ENCODE data around the gene CCDC88B. TPM values are rescaled to one million over a fixed set of nuclear protein-coding genes. Genes with fewer than 3 reads are reported as not detected.

Gene CCDC88B
- total RNA-seq, 1 experiment from 2014 or later = 14.7 TPM

- Histone ChIP-seq H3K4me3 (replicated peaks in 1 of 2; ENCODE audit: low read depth in 1 of 2, low read length in 2 of 2) (no peak overlapping the region), H3K36me3 (ENCODE audit: control insufficient read depth in 1 of 2, insufficient read depth in 2 of 2, low read length in 2 of 2) (no peaks in the 10 kb centered on the region), H3K9ac (ENCODE audit: low read length) (no peak overlapping the region), H2AFZ (ENCODE audit: low read depth, low read length, poor library complexity, severe bottlenecking) (no peak overlapping the region), H3K27ac (ENCODE audit: low read depth, low read length) (no peak overlapping the region), H3K4me1 (ENCODE audit: control insufficient read depth in 1 of 2, insufficient read depth in 2 of 2, low read length in 2 of 2) (peaks cover 0 to 26% of the 10 kb centered on the region in 2 experiments; a peak in 2 of 4 replicates), H3K79me2 (ENCODE audit: insufficient read depth, low read length) (no peaks in the 10 kb centered on the region), H3K27me3 (ENCODE audit: insufficient read depth, low read length) (no peaks in the 10 kb centered on the region), H3K9me3 (ENCODE audit: control insufficient read depth in 1 of 2, insufficient read depth in 1 of 2, low read depth in 1 of 2, low read length in 2 of 2) (no peaks in the 10 kb centered on the region), H3K9me2 (ENCODE audit: insufficient read depth) (no peaks in the 10 kb centered on the region), H3K4me2 (ENCODE audit: low read length) (no peak overlapping the region), H4K20me1 (ENCODE audit: insufficient read depth) (no peaks in the 10 kb centered on the region)
- no TSS peak for BruUV-seq (replicated peaks)
- ChIA-PET CTCF (no interaction called here), RAD21 (ENCODE audit: low non-redundant PET in 1 of 2, low total read pairs in 2 of 2, uncharacterized antibody in 2 of 2, unreplicated experiment in 2 of 2) (no interaction called here), POLR2A (no interaction called here)
- intact Hi-C loops (cut with micrococcal nuclease) = no loop called here
- TF ChIP-seq ELF1 (IDR thresholded peaks at IDR 0.05; ENCODE audit: borderline replicate concordance, low read depth) (no peak), SRF (IDR thresholded peaks at IDR 0.05; ENCODE audit: low read depth) (no peak), CEBPB (IDR thresholded peaks at IDR 0.05; ENCODE audit: low read depth) (no peak), RAD21 (IDR thresholded peaks at IDR 0.05; ENCODE audit: low read depth) (no peak), EGR1 (IDR thresholded peaks at IDR 0.05; ENCODE audit: low read depth) (no peak), POLR2AphosphoS5 (IDR thresholded peaks at IDR 0.05; ENCODE audit: low read depth, low read length) (no peak)
- DNase-seq (ENCODE audit: low read depth, low spot score) (no peak), ATAC-seq (no peak)
These were observed 42.2 kb upstream of the CCDC88B start for GRCh38 chr11:64297699-64298358.

DNA sequence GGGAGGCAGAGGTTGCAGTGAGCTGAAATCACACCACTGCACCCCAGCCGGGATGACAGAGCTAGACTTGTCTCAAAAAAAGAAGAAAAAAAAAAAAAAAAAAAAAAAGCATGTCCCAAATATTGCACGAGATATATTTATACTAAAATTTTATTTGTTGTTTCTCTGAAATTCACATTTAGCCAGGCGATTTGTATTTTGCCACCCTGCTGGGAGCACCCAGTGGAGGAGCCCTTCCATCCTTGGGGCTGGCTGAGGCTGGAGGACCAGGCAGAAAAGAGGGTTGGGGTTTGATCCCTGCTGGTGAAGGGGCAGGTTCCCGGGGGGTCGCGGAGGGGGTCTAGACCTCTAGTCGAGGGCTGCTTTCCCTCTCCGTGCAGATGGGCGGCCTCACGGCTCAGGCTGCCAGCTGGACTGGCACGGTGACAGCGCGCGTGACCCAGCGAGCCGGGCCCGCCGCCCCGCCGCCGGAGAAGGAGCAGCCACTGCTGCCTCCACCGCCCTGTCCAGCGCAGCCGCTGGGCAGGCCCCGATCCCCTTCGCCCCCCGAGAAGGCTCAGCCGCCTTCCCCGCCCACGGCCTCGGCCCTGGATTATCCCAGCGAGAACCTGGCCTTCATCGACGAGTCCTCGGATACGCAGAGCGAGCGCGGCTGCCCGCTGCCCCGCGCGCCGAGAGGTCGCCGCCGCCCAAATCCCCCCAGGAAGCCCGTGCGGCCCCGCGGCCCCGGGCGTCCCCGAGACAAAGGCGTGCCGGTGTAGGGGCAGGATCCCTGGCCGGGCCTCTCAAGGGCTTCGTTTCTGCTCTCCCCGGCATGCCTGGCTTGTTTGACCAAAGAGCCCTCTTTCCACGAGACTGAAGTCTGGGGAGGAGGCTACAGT lies 40.8 kb upstream of the CCDC88B start:
- no peak overlapping the region for H3K27ac ChIP-seq (ENCODE audit: low read depth, low read length)
- ATAC-seq (no peak), DNase-seq (ENCODE audit: low read depth, low spot score) (no peak)
- no peaks in the 10 kb centered on the region for H3K9me3 ChIP-seq (ENCODE audit: control insufficient read depth in 1 of 2, insufficient read depth in 1 of 2, low read depth in 1 of 2, low read length in 2 of 2)
- no peak overlapping the region for H3K4me3 ChIP-seq (replicated peaks in 1 of 2; ENCODE audit: low read depth in 1 of 2, low read length in 2 of 2)
- H3K27me3 ChIP-seq (ENCODE audit: insufficient read depth, low read length) = no peaks in the 10 kb centered on the region
- intact Hi-C loops (cut with micrococcal nuclease) = no loop called here
- POLR2A ChIA-PET = no interaction called here
- no peaks in the 10 kb centered on the region for H4K20me1 ChIP-seq (ENCODE audit: insufficient read depth)
- no peak overlapping the region for H2AFZ ChIP-seq (ENCODE audit: low read depth, low read length, poor library complexity, severe bottlenecking)
- TF ChIP-seq FOSL1 (IDR thresholded peaks at IDR 0.05; ENCODE audit: low read depth) = no peak
- no peak for TF ChIP-seq CTCF (IDR thresholded peaks at IDR 0.05 in 2 of 3, conservative IDR thresholded peaks at IDR 0.05 in 1 of 3; ENCODE audit: borderline replicate concordance in 1 of 3, insufficient read depth in 1 of 3, low read depth in 2 of 3, low read length in 2 of 3)
- TF ChIP-seq ELF1 (IDR thresholded peaks at IDR 0.05; ENCODE audit: borderline replicate concordance, low read depth) = no peak
- no peak for TF ChIP-seq YY1 (IDR thresholded peaks at IDR 0.05; ENCODE audit: extremely low read depth, insufficient replicate concordance, low read depth, low read length)
- no peak for TF ChIP-seq EZH2 (IDR thresholded peaks at IDR 0.05)
- no peak for TF ChIP-seq TCF7L2 (IDR thresholded peaks at IDR 0.05; ENCODE audit: borderline replicate concordance, extremely low read depth, insufficient read depth, insufficient read length)
- TF ChIP-seq ATF3 (IDR thresholded peaks at IDR 0.05) = no peak
- TF ChIP-seq RAD21 (IDR thresholded peaks at IDR 0.05; ENCODE audit: low read depth) = no peak
- TF ChIP-seq JUND (IDR thresholded peaks at IDR 0.05) = no peak
- no peak for TF ChIP-seq POLR2A (IDR thresholded peaks at IDR 0.05; ENCODE audit: borderline replicate concordance, extremely low read depth, insufficient read depth, insufficient read length)
- no peak for TF ChIP-seq CBX3 (IDR thresholded peaks at IDR 0.05; ENCODE audit: low read depth)
- H3K4me1 ChIP-seq (ENCODE audit: control insufficient read depth in 1 of 2, insufficient read depth in 2 of 2, low read length in 2 of 2) = peaks cover 6 to 40% of the 10 kb centered on the region in 2 experiments; a peak in 3 of 4 replicates
- no peak overlapping the region for H3K4me2 ChIP-seq (ENCODE audit: low read length)
- no peaks in the 10 kb centered on the region for H3K9me2 ChIP-seq (ENCODE audit: insufficient read depth)
- H3K36me3 ChIP-seq (ENCODE audit: control insufficient read depth in 1 of 2, insufficient read depth in 2 of 2, low read length in 2 of 2) = no peaks in the 10 kb centered on the region
- RAD21 ChIA-PET (ENCODE audit: low non-redundant PET in 1 of 2, low total read pairs in 2 of 2, uncharacterized antibody in 2 of 2, unreplicated experiment in 2 of 2) = no interaction called here
- CTCF ChIA-PET = no interaction called here
- H3K9ac ChIP-seq (ENCODE audit: low read length) = no peak overlapping the region
- H3K79me2 ChIP-seq (ENCODE audit: insufficient read depth, low read length) = no peaks in the 10 kb centered on the region
- BruUV-seq (replicated peaks) = no TSS peak

Data from HCT116 (cell line).